ENCODE data around the gene PLCB1.

GRCh38 chr20:8930726-8931125 lies 798.7 kb downstream of the PLCB1 start:
- TF ChIP-seq EZH2 (IDR thresholded peaks at IDR 0.05; ENCODE audit: insufficient read depth, low read length) = no peak
- TF ChIP-seq CTCF (IDR thresholded peaks at IDR 0.05; ENCODE audit: insufficient read depth, low read depth, low read length) = no peak

All from astrocyte (in vitro differentiated cells and primary cell).